A549 (cell line): ENCODE results near the gene WASF3. TPM values are rescaled to one million over a fixed set of nuclear protein-coding genes. Genes with fewer than 3 reads are reported as not detected.

Experiments used
- ATAC-seq, 2 experiments: fragments of 200-7000 bp in 1 of 2; fragments of >200 bp in 1 of 2; cut with Nextera tagmentation in 1 of 2; cut with Tn5 transposase in 1 of 2; 3 replicates each; pipeline versions ENCODE4 v1.8.0 to v1.9.1; 2018 to 2020; ENCODE audit warnings: mild to moderate bottlenecking in 1 of 2, moderate library complexity in 1 of 2
- CTCF ChIA-PET: fragments of 300-600 bp; sonication (Branson Sonifier 250); formaldehyde crosslinking; extraction: SDS; loops from one replicate; lab custom pipeline; 2021; ENCODE audit warnings: antibody characterized with exemption, inconsistent platforms; lab: Yijun Ruan, JAX
- POLR2A ChIA-PET: fragments of 350-600 bp; formaldehyde crosslinking; extraction: SDS; loops from one replicate; lab custom pipeline; 2021; ENCODE audit warnings: antibody characterized with exemption, inconsistent platforms; lab: Yijun Ruan, JAX
- DNase-seq, 2 experiments: peaks; one replicate each; pipeline versions ENCODE4 v3.0.0 to v3.0.0-alpha.2; 2011 to 2016; ENCODE audit warnings: low read depth in 1 of 2, low spot score in 1 of 2
- FAIRE-seq: peaks from 2 replicates; lab custom pipeline; 2011; peaks lifted over from hg19 to GRCh38; lab: Jason Lieb, UNC
- H3K27ac ChIP-seq, 2 experiments: fragments of >200 bp; sonication (Bioruptor Twin); formaldehyde crosslinking; 3 replicates each; pipeline ENCODE4 v1.5.1; 2016 to 2017
- H3K4me1 ChIP-seq: fragments of >200 bp; sonication (Bioruptor Twin); formaldehyde crosslinking; 3 replicates; pipeline ENCODE4 v1.6.1; 2016
- H3K4me2 ChIP-seq: fragments of >200 bp; sonication (Bioruptor Twin); formaldehyde crosslinking; 3 replicates; pipeline ENCODE4 v1.6.1; 2016
- H3K4me3 ChIP-seq: fragments of >200 bp; sonication (Bioruptor Twin); formaldehyde crosslinking; 3 replicates; pipeline ENCODE4 v1.5.1; 2016
- H3K9me3 ChIP-seq: fragments of >200 bp; sonication (Bioruptor Twin); formaldehyde crosslinking; 3 replicates; pipeline ENCODE4 v1.6.1; 2016
- CHD2 ChIP-seq: fragments of 150-350 bp; IDR thresholded peaks from 2 replicates; pipeline ENCODE4 v1.6.1; 2014; ENCODE audit warnings: low read length; ENCODE audit not compliant: partially characterized antibody
- EHF ChIP-seq: fragments of 250-450 bp; sonication (Bioruptor Pico); IDR thresholded peaks from 2 replicates; pipeline ENCODE4 v1.5.0; 2020; ENCODE audit warnings: mild to moderate bottlenecking
- EP300 ChIP-seq, 2 experiments: fragments of >200 bp; sonication (Bioruptor Twin); formaldehyde crosslinking; IDR thresholded peaks; 2 replicates in 1 of 2; 3 replicates in 1 of 2; pipeline ENCODE4 v1.6.1; 2016 to 2017
- FOSB ChIP-seq: fragments of 250-450 bp; sonication (Bioruptor Pico); IDR thresholded peaks from 2 replicates; pipeline ENCODE4 v1.5.0; 2020; ENCODE audit warnings: mild to moderate bottlenecking, moderate library complexity
- FOSL2 ChIP-seq, 2 experiments: fragments of 450-650 bp in 1 of 2; fragments of >200 bp in 1 of 2; sonication (Bioruptor Twin) in 1 of 2; formaldehyde crosslinking; IDR thresholded peaks; 2 replicates each; pipeline versions ENCODE4 v1.5.0 to v1.6.1; 2016 to 2020; ENCODE audit warnings: mild to moderate bottlenecking in 1 of 2, moderate library complexity in 1 of 2
- HEYL ChIP-seq: fragments of 250-450 bp; sonication (Bioruptor Pico); IDR thresholded peaks from 2 replicates; pipeline ENCODE4 v1.8.0; 2021; ENCODE audit warnings: mild to moderate bottlenecking, moderate library complexity
- HOXB13 ChIP-seq: fragments of 250-450 bp; sonication (Bioruptor Pico); IDR thresholded peaks from 2 replicates; pipeline ENCODE4 v1.5.0; 2020; ENCODE audit warnings: low read depth, mild to moderate bottlenecking, moderate library complexity
- HOXB5 ChIP-seq: fragments of 250-450 bp; sonication (Bioruptor Pico); IDR thresholded peaks from 2 replicates; pipeline ENCODE4 v1.5.0; 2020; ENCODE audit warnings: mild to moderate bottlenecking, moderate library complexity
- JUNB ChIP-seq: fragments of >200 bp; sonication (Bioruptor Twin); formaldehyde crosslinking; IDR thresholded peaks from 2 replicates; pipeline ENCODE4 v1.6.1; 2016
- KDM5A ChIP-seq: fragments of 200-600 bp; sonication (generic); IDR thresholded peaks from 2 replicates; pipeline ENCODE4 v1.6.1; 2016; ENCODE audit warnings: antibody characterized with exemption, mild to moderate bottlenecking
- NR3C1 ChIP-seq: fragments of >200 bp; sonication (Bioruptor Twin); formaldehyde crosslinking; IDR thresholded peaks from 3 replicates; pipeline ENCODE4 v1.6.1; 2017
- RARB ChIP-seq: fragments of 250-450 bp; sonication (Bioruptor Pico); IDR thresholded peaks from 2 replicates; pipeline ENCODE4 v1.8.0; 2021; ENCODE audit warnings: mild to moderate bottlenecking, moderate library complexity
- RFX5 ChIP-seq: fragments of 450-650 bp; IDR thresholded peaks from 2 replicates; pipeline ENCODE4 v1.7.1; 2014; ENCODE audit warnings: antibody characterized with exemption, mild to moderate bottlenecking, moderate library complexity
- SMC3 ChIP-seq: fragments of >200 bp; sonication (Bioruptor Twin); formaldehyde crosslinking; IDR thresholded peaks from 3 replicates; pipeline ENCODE4 v1.6.1; 2018; ENCODE audit warnings: inconsistent platforms
- TFCP2L1 ChIP-seq: fragments of 250-450 bp; sonication (Bioruptor Pico); IDR thresholded peaks from 2 replicates; pipeline ENCODE4 v1.5.0; 2021; ENCODE audit warnings: mild to moderate bottlenecking
- TP53 ChIP-seq: fragments of 250-450 bp; sonication (Bioruptor Pico); IDR thresholded peaks from 2 replicates; pipeline ENCODE4 v1.5.0; 2021; ENCODE audit warnings: mild to moderate bottlenecking, moderate library complexity
- ZFP36 ChIP-seq: fragments of 450-650 bp; IDR thresholded peaks from 2 replicates; pipeline ENCODE4 v1.6.1; 2014; ENCODE audit warnings: borderline replicate concordance; ENCODE audit not compliant: partially characterized antibody
- WGBS: methylation state at CpG from one replicate; pipeline ENCODE4 v1.1.6; 2017; ENCODE audit errors: missing lambda C conversion rate; 5-methylcytosine and 5-hydroxymethylcytosine counted together
- polyA plus RNA-seq, 4 experiments: library from polyadenylated mRNA; depleted of rRNA in 3 of 4; stranded (reverse); fragments of >200 nt; fragmentation: RNase III in 1 of 4; extraction: RNeasy Plus Mini Kit Qiagen cat#74134 plus additional on column Dnase treatment in 1 of 4; gene quantifications; 2 replicates in 3 of 4; 3 replicates in 1 of 4; pipeline ENCODE4 v1.2.3, GENCODE V29; 2011 to 2017
- TF ChIP-seq, protein P1 (sequence below): fragments of >200 bp; sonication (Bioruptor Twin); formaldehyde crosslinking; IDR thresholded peaks from 2 replicates; pipeline ENCODE4 v1.6.1; 2016
- TF ChIP-seq, protein P2 (sequence below): fragments of 450-650 bp; IDR thresholded peaks from 2 replicates; pipeline ENCODE4 v1.6.1; 2014; ENCODE audit warnings: antibody characterized with exemption
- TF ChIP-seq, protein P3 (sequence below): fragments of 150-350 bp; IDR thresholded peaks from 2 replicates; pipeline ENCODE4 v1.6.1; 2014; ENCODE audit warnings: low read depth, mild to moderate bottlenecking, low read length
- TF ChIP-seq, protein P4 (sequence below): IDR thresholded peaks from 2 replicates; pipeline ENCODE4 v1.6.1; 2012
- TF ChIP-seq, protein P5 (sequence below): fragments of 200-600 bp; sonication (generic); IDR thresholded peaks from 2 replicates; pipeline ENCODE4 v1.6.1; 2016; ENCODE audit warnings: antibody characterized with exemption, mild to moderate bottlenecking, moderate library complexity
- TF ChIP-seq, protein P6 (sequence below): fragments of >200 bp; sonication (Bioruptor Twin); formaldehyde crosslinking; IDR thresholded peaks from 3 replicates; pipeline ENCODE4 v1.6.1; 2016

Gene WASF3
- polyA plus RNA-seq, 2 of the 4 experiments (the other 2 are of a cell fraction), result 0.09 to 0.56 TPM

DNA sequence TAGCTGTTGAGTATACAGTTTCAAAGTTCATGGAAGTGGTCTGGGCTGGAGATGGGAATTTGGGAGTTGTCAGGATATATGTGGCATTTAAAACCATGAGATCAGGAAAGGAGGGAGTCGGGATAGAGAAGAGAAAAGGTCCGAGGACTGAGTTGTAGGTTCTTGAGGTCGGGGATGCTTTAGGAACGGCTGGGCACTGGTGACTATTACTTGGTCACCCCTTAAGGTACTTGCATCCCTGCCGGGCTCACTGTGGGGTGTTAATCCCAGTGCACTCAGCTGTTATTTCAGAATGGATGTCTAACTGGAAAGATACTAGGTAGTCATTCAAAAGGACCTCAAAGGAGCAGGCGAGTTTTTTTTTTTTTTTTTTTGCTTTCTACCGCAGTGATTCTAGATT, 34.2 kb downstream of the WASF3 start:
- H3K4me1 ChIP-seq, result no peaks in the 10 kb centered on the region
- H3K4me3 ChIP-seq, result no peak overlapping the region
- no peak overlapping the region for H3K27ac ChIP-seq
- H3K9me3 ChIP-seq, result no peaks in the 10 kb centered on the region
- DNase-seq (no peak), ATAC-seq (no peak), FAIRE-seq (no peak)
- CTCF ChIA-PET, result no interaction called here
- WGBS, result 3% methylated on average over 7 of the region's 7 CpGs
- H3K4me2 ChIP-seq, result no peak overlapping the region
- no peak for TF ChIP-seq HOXB13 (CRISPR knock-in tag)
- TF ChIP-seq TP53, result no peak
- TF ChIP-seq, all 56 proteins: peak for 0
- POLR2A ChIA-PET, result no interaction called here

DNA sequence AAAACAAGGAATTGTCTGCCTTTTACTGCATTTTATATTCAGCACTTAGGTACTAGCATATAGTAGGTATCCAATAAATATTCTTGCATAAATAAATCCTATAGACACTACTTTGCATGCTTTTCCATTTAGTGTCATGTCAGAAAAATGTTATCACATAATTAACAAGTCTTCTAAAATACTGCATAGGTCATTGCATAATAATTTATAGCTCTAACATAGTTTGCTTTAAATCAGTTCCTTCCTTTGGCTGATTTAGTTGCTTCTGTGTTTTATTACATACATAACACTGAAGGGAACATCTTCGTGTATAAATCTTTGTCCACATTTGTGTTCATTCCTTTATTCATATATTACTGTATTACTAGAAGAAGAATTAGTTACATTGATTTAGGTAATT, 36.2 kb downstream of the WASF3 start:
- no peak overlapping the region for H3K4me2 ChIP-seq
- H3K9me3 ChIP-seq, result no peaks in the 10 kb centered on the region
- DNase-seq (no peak), FAIRE-seq (no peak), ATAC-seq (no peak)
- H3K4me3 ChIP-seq, result no peak overlapping the region
- H3K27ac ChIP-seq, result no peak overlapping the region
- no peaks in the 10 kb centered on the region for H3K4me1 ChIP-seq
- ChIA-PET CTCF (no interaction called here), POLR2A (no interaction called here)
- TF ChIP-seq, protein P1, sequence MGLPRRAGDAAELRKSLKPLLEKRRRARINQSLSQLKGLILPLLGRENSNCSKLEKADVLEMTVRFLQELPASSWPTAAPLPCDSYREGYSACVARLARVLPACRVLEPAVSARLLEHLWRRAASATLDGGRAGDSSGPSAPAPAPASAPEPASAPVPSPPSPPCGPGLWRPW, result no peak
- TF ChIP-seq EHF (CRISPR knock-in tag) (no peak), ZFP36 (no peak), FOSL2 (IDR thresholded peaks at IDR 0.05) (no peak), FOSL2 (CRISPR knock-in tag; IDR thresholded peaks at IDR 0.05) (no peak), SMC3 (no peak), NR3C1 (no peak), HEYL (CRISPR knock-in tag) (no peak), TP53 (no peak), RFX5 (no peak), FOSB (CRISPR knock-in tag) (no peak), CHD2 (no peak), HOXB5 (no peak)
- TF ChIP-seq, protein P2, sequence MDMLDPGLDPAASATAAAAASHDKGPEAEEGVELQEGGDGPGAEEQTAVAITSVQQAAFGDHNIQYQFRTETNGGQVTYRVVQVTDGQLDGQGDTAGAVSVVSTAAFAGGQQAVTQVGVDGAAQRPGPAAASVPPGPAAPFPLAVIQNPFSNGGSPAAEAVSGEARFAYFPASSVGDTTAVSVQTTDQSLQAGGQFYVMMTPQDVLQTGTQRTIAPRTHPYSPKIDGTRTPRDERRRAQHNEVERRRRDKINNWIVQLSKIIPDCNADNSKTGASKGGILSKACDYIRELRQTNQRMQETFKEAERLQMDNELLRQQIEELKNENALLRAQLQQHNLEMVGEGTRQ, result no peak
- TF ChIP-seq, protein P3, sequence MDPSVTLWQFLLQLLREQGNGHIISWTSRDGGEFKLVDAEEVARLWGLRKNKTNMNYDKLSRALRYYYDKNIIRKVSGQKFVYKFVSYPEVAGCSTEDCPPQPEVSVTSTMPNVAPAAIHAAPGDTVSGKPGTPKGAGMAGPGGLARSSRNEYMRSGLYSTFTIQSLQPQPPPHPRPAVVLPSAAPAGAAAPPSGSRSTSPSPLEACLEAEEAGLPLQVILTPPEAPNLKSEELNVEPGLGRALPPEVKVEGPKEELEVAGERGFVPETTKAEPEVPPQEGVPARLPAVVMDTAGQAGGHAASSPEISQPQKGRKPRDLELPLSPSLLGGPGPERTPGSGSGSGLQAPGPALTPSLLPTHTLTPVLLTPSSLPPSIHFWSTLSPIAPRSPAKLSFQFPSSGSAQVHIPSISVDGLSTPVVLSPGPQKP, result no peak
- TF ChIP-seq, protein P4, sequence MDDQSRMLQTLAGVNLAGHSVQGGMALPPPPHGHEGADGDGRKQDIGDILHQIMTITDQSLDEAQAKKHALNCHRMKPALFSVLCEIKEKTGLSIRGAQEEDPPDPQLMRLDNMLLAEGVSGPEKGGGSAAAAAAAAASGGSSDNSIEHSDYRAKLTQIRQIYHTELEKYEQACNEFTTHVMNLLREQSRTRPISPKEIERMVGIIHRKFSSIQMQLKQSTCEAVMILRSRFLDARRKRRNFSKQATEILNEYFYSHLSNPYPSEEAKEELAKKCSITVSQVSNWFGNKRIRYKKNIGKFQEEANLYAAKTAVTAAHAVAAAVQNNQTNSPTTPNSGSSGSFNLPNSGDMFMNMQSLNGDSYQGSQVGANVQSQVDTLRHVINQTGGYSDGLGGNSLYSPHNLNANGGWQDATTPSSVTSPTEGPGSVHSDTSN, result no peak
- WGBS, result 0% methylated on average over 1 of the region's 1 CpG

DNA sequence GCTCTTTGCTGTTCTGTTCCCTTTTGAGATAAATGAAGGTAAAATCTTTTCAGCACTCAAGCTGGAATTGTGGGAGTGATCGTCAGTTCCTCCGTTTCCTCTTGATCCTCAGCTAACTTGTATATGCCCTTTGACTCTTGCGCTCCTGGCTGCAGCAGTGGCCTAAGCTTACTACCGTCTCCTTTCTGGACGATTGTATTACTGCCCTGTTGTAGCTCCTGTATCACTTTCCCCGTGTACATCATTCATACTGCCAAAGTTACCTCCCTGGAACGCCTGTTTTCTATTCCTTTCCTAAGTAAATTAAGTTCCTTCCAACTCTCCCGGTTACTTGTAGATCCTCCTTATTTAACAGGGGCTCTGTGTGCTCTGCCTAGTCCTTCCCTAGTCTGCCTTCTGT, 36.9 kb downstream of the WASF3 start:
- Histone ChIP-seq H3K4me3 (no peak overlapping the region), H3K9me3 (no peaks in the 10 kb centered on the region), H3K27ac (no peak overlapping the region), H3K4me2 (no peak overlapping the region), H3K4me1 (no peaks in the 10 kb centered on the region)
- FAIRE-seq (no peak), ATAC-seq (no peak), DNase-seq (no peak)
- WGBS, result 31% methylated on average over 8 of the region's 8 CpGs
- POLR2A ChIA-PET, result no interaction called here
- CTCF ChIA-PET, result no interaction called here
- TF ChIP-seq JUNB (no peak), RARB (CRISPR knock-in tag) (no peak), KDM5A (no peak), SMC3 (no peak), TFCP2L1 (no peak), HEYL (CRISPR knock-in tag) (no peak), EP300 (IDR thresholded peaks at IDR 0.05) (no peak)
- TF ChIP-seq, protein P5, sequence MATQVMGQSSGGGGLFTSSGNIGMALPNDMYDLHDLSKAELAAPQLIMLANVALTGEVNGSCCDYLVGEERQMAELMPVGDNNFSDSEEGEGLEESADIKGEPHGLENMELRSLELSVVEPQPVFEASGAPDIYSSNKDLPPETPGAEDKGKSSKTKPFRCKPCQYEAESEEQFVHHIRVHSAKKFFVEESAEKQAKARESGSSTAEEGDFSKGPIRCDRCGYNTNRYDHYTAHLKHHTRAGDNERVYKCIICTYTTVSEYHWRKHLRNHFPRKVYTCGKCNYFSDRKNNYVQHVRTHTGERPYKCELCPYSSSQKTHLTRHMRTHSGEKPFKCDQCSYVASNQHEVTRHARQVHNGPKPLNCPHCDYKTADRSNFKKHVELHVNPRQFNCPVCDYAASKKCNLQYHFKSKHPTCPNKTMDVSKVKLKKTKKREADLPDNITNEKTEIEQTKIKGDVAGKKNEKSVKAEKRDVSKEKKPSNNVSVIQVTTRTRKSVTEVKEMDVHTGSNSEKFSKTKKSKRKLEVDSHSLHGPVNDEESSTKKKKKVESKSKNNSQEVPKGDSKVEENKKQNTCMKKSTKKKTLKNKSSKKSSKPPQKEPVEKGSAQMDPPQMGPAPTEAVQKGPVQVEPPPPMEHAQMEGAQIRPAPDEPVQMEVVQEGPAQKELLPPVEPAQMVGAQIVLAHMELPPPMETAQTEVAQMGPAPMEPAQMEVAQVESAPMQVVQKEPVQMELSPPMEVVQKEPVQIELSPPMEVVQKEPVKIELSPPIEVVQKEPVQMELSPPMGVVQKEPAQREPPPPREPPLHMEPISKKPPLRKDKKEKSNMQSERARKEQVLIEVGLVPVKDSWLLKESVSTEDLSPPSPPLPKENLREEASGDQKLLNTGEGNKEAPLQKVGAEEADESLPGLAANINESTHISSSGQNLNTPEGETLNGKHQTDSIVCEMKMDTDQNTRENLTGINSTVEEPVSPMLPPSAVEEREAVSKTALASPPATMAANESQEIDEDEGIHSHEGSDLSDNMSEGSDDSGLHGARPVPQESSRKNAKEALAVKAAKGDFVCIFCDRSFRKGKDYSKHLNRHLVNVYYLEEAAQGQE, result no peak
- TF ChIP-seq, protein P6, sequence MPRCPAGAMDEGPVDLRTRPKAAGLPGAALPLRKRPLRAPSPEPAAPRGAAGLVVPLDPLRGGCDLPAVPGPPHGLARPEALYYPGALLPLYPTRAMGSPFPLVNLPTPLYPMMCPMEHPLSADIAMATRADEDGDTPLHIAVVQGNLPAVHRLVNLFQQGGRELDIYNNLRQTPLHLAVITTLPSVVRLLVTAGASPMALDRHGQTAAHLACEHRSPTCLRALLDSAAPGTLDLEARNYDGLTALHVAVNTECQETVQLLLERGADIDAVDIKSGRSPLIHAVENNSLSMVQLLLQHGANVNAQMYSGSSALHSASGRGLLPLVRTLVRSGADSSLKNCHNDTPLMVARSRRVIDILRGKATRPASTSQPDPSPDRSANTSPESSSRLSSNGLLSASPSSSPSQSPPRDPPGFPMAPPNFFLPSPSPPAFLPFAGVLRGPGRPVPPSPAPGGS, result no peak
